ENCODE results near the gene BABAM2. TPM values are rescaled to one million over a fixed set of nuclear protein-coding genes. Genes with fewer than 3 reads are reported as not detected.

The BABAM2 gene
- total RNA-seq, 1 experiment from 2014 or later, result 43.5 TPM

DNA sequence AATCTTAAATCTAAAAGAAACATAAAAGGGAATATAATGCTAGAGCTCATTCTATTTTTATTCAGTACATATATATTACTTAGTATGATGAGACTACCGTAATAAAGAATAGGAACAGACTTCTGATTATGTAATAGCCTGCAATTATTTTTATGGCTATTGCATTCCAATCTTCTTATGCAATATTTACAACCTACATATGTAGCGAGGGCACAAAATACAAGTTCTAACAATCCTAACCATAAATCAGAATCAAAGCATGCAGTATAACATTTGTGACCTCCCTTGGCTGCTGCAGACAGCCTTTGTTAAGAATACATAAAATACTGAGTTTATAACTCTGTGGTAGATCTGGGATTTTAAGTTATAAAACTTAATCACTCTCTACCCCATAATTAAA lies 177.6 kb downstream of the BABAM2 start:
- H3K9me3 Mint-ChIP-seq (ENCODE audit: low read depth, unreplicated experiment), result peaks cover 3% of the 10 kb centered on the region
- DNase-seq, result no peak
- no TSS peak for BruUV-seq (replicated peaks)
- CTCF ChIA-PET, result no interaction called here
- H3K4me1 Mint-ChIP-seq (ENCODE audit: low read depth, unreplicated experiment), result peaks cover 9% of the 10 kb centered on the region
- no peaks in the 10 kb centered on the region for H3K27me3 Mint-ChIP-seq (ENCODE audit: unreplicated experiment)
- intact Hi-C loops (cut with micrococcal nuclease; ENCODE audit: unreplicated experiment), result no loop called here
- H3K4me3 Mint-ChIP-seq (ENCODE audit: low read depth, unreplicated experiment), result no peak overlapping the region
- H3K36me3 Mint-ChIP-seq (ENCODE audit: insufficient read depth, unreplicated experiment), result no peaks in the 10 kb centered on the region
- TF ChIP-seq, protein P1, sequence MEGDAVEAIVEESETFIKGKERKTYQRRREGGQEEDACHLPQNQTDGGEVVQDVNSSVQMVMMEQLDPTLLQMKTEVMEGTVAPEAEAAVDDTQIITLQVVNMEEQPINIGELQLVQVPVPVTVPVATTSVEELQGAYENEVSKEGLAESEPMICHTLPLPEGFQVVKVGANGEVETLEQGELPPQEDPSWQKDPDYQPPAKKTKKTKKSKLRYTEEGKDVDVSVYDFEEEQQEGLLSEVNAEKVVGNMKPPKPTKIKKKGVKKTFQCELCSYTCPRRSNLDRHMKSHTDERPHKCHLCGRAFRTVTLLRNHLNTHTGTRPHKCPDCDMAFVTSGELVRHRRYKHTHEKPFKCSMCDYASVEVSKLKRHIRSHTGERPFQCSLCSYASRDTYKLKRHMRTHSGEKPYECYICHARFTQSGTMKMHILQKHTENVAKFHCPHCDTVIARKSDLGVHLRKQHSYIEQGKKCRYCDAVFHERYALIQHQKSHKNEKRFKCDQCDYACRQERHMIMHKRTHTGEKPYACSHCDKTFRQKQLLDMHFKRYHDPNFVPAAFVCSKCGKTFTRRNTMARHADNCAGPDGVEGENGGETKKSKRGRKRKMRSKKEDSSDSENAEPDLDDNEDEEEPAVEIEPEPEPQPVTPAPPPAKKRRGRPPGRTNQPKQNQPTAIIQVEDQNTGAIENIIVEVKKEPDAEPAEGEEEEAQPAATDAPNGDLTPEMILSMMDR (IDR thresholded peaks at IDR 0.05; ENCODE audit: unreplicated experiment), result no peak
- no peak overlapping the region for H3K27ac Mint-ChIP-seq (ENCODE audit: unreplicated experiment)

DNA sequence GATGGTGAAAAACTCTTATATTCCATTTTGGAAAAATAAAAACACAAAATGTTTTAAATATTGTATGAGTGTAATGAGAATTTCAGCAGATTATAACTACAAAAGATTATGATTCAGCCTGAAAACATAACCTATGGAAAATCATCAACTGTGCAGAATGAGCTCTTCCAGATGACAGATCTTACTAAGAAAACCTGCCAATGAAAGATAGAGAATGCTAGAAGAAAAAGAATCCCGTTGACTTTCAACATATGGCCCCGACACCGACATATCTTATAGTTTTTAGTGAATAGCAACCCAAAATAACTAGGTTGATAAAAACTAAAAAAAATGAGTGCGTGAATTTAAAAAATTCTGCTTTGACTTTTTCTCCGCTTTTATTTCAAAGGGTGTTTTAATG lies 178.0 kb downstream of the BABAM2 start:
- no peak for DNase-seq
- Mint-ChIP-seq H3K9me3 (ENCODE audit: low read depth, unreplicated experiment) (peaks cover 3% of the 10 kb centered on the region), H3K36me3 (ENCODE audit: insufficient read depth, unreplicated experiment) (no peaks in the 10 kb centered on the region), H3K4me1 (ENCODE audit: low read depth, unreplicated experiment) (peaks cover 9% of the 10 kb centered on the region), H3K27me3 (ENCODE audit: unreplicated experiment) (no peaks in the 10 kb centered on the region), H3K27ac (ENCODE audit: unreplicated experiment) (no peak overlapping the region), H3K4me3 (ENCODE audit: low read depth, unreplicated experiment) (no peak overlapping the region)
- intact Hi-C loops (cut with micrococcal nuclease; ENCODE audit: unreplicated experiment), result no loop called here
- CTCF ChIA-PET, result no interaction called here
- no TSS peak for BruUV-seq (replicated peaks)
- TF ChIP-seq, protein P1 (IDR thresholded peaks at IDR 0.05; ENCODE audit: unreplicated experiment), result no peak

DNA sequence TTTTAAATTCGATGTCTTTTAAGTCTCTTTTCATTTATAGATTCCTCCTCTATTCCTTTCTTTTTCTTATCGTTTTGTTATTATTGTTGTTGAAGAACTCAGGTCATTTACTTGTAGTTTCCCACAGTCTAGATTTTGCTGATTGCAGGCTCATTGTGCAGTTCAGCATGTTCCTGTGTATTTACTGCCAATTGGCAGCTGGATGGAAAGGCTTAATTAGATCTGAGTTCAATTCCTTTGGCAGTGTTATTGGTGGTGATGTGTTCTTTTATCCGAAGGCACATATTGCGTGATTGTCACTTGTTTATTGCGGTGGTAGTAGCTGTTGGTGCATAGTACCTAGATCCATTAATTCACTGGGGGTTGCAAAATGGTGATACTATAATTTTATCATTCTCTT lies 180.7 kb downstream of the BABAM2 start:
- H3K27me3 Mint-ChIP-seq (ENCODE audit: unreplicated experiment), result no peaks in the 10 kb centered on the region
- peaks cover 9% of the 10 kb centered on the region for H3K4me1 Mint-ChIP-seq (ENCODE audit: low read depth, unreplicated experiment)
- no TSS peak for BruUV-seq (replicated peaks)
- H3K9me3 Mint-ChIP-seq (ENCODE audit: low read depth, unreplicated experiment), result peaks cover 3% of the 10 kb centered on the region
- intact Hi-C loops (cut with micrococcal nuclease; ENCODE audit: unreplicated experiment), result no loop called here
- H3K36me3 Mint-ChIP-seq (ENCODE audit: insufficient read depth, unreplicated experiment), result no peaks in the 10 kb centered on the region
- no peak for DNase-seq
- H3K4me3 Mint-ChIP-seq (ENCODE audit: low read depth, unreplicated experiment), result no peak overlapping the region
- CTCF ChIA-PET, result interaction anchor here (1.2 kb wide), 1 partner anchor 8 kb away, joined by 5 read pairs; no protein-coding TSS in a partner anchor
- TF ChIP-seq, protein P1 (IDR thresholded peaks at IDR 0.05; ENCODE audit: unreplicated experiment), result no peak
- no peak overlapping the region for H3K27ac Mint-ChIP-seq (ENCODE audit: unreplicated experiment)

DNA sequence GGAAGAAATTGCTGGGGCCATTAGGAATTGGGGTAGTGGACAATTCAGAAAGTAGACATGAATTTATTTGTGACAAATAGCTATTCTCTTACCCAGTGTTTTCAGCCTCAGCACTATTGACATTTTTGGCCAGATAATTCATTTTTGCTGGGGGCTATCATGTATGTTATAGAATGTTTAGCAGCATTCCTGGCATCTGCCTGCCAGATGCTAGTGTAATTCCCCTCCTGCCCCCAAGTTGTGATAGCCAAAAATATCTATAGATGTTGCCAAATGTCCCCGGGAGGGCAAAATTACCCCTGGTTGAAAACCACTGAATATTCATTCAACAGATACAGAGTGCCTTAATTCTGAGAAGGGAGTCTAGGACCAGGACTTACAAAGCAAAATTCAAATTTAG lies 183.6 kb downstream of the BABAM2 start:
- intact Hi-C loops (cut with micrococcal nuclease; ENCODE audit: unreplicated experiment), result no loop called here
- peaks cover 3% of the 10 kb centered on the region for H3K9me3 Mint-ChIP-seq (ENCODE audit: low read depth, unreplicated experiment)
- no peaks in the 10 kb centered on the region for H3K27me3 Mint-ChIP-seq (ENCODE audit: unreplicated experiment)
- no peak for DNase-seq
- no peak overlapping the region for H3K27ac Mint-ChIP-seq (ENCODE audit: unreplicated experiment)
- H3K36me3 Mint-ChIP-seq (ENCODE audit: insufficient read depth, unreplicated experiment), result no peaks in the 10 kb centered on the region
- TF ChIP-seq, protein P1 (IDR thresholded peaks at IDR 0.05; ENCODE audit: unreplicated experiment), result no peak
- BruUV-seq (replicated peaks), result no TSS peak
- CTCF ChIA-PET, result no interaction called here
- peaks cover 20% of the 10 kb centered on the region for H3K4me1 Mint-ChIP-seq (ENCODE audit: low read depth, unreplicated experiment)
- H3K4me3 Mint-ChIP-seq (ENCODE audit: low read depth, unreplicated experiment), result no peak overlapping the region
